Neural progenitor cell (in vitro differentiated cells): ENCODE data around the gene FBLN2.

Source experiments
- CTCF ChIP-seq: fragments of 200-600 bp; sonication (generic); IDR thresholded peaks from 2 replicates; pipeline ENCODE4 v1.5.1; 2017; ENCODE audit warnings: antibody characterized with exemption, mild to moderate bottlenecking
- EZH2 ChIP-seq: fragments of 200-600 bp; sonication (generic); IDR thresholded peaks from 2 replicates; pipeline ENCODE4 v1.6.1; 2017; ENCODE audit warnings: antibody characterized with exemption, mild to moderate bottlenecking, moderate library complexity
- EZH2phosphoT487 ChIP-seq: fragments of 200-600 bp; sonication (generic); IDR thresholded peaks from 2 replicates; pipeline ENCODE4 v1.6.1; 2017; ENCODE audit warnings: antibody characterized with exemption

GRCh38 chr3:13565581-13566452 is 16.9 kb downstream of the FBLN2 start:
- TF ChIP-seq CTCF, result no peak
- TF ChIP-seq EZH2phosphoT487, result no peak
- no peak for TF ChIP-seq EZH2
